Mesenchymal stem cell (in vitro differentiated cells and primary cell): ENCODE data around the gene IL1RAP.

Experiments used
- DNase-seq: peaks from one replicate; pipeline ENCODE4 v3.0.0-alpha.2; 2013
- H2AFZ ChIP-seq: one replicate; pipeline ENCODE4 v1.6.1; 2013; ENCODE audit warnings: low read depth, mild to moderate bottlenecking, control low read depth, inconsistent platforms, low read length, moderate library complexity
- H2AK5ac ChIP-seq: 2 replicates; pipeline ENCODE4 v1.6.1; 2013; ENCODE audit warnings: low read length, moderate library complexity, mild to moderate bottlenecking, inconsistent platforms; ENCODE audit not compliant: severe bottlenecking
- H2BK120ac ChIP-seq: one replicate; pipeline ENCODE4 v1.6.1; 2013; ENCODE audit warnings: low read depth, mild to moderate bottlenecking, inconsistent platforms, low read length, moderate library complexity
- H2BK12ac ChIP-seq, 2 experiments: one replicate each; pipeline ENCODE4 v1.6.1; 2013; ENCODE audit warnings: inconsistent platforms in 2 of 2, low read length in 2 of 2, mild to moderate bottlenecking in 2 of 2, moderate library complexity in 2 of 2, control low read depth in 1 of 2
- H2BK15ac ChIP-seq: one replicate; pipeline ENCODE4 v1.6.1; 2013; ENCODE audit warnings: mild to moderate bottlenecking, low read depth, inconsistent platforms; ENCODE audit not compliant: poor library complexity, severe bottlenecking
- H2BK5ac ChIP-seq: 2 replicates; pipeline ENCODE4 v1.6.1; 2013; ENCODE audit warnings: low read depth, mild to moderate bottlenecking, low read length, control low read depth, inconsistent platforms; ENCODE audit not compliant: poor library complexity, severe bottlenecking
- H3K14ac ChIP-seq, 2 experiments: one replicate each; pipeline ENCODE4 v1.6.1; 2013; ENCODE audit warnings: inconsistent platforms in 2 of 2, low read length in 2 of 2, control low read depth in 1 of 2, mild to moderate bottlenecking in 1 of 2, moderate library complexity in 1 of 2
- H3K18ac ChIP-seq, 2 experiments: one replicate each; pipeline ENCODE4 v1.6.1; 2013; ENCODE audit warnings: inconsistent platforms in 2 of 2, low read length in 2 of 2, control low read depth in 1 of 2, low read depth in 1 of 2, mild to moderate bottlenecking in 1 of 2
- H3K23ac ChIP-seq, 2 experiments: one replicate each; pipeline ENCODE4 v1.6.1; 2013; ENCODE audit warnings: inconsistent platforms in 2 of 2, low read length in 2 of 2, mild to moderate bottlenecking in 2 of 2, moderate library complexity in 2 of 2, control low read depth in 1 of 2
- H3K27ac ChIP-seq: 2 replicates; pipeline ENCODE4 v1.5.1; 2013; ENCODE audit warnings: mild to moderate bottlenecking, moderate library complexity, low read length, control low read depth, inconsistent platforms; ENCODE audit not compliant: poor library complexity, severe bottlenecking
- H3K27me3 ChIP-seq, 2 experiments: 2 replicates each; pipeline versions ENCODE4 v1.6.1 to v1.7.0; 2013; ENCODE audit warnings: low read length in 2 of 2, mild to moderate bottlenecking in 2 of 2, moderate library complexity in 2 of 2, control low read depth in 1 of 2, inconsistent platforms in 1 of 2; ENCODE audit not compliant: control insufficient read depth in 1 of 2, insufficient read depth in 1 of 2
- H3K36me3 ChIP-seq, 2 experiments: 2 replicates each; pipeline versions ENCODE4 v1.6.1 to v1.7.0; 2013; ENCODE audit warnings: low read length in 2 of 2, control low read depth in 1 of 2, inconsistent platforms in 1 of 2, low read depth in 1 of 2, mild to moderate bottlenecking in 1 of 2; ENCODE audit not compliant: insufficient read depth in 2 of 2, control insufficient read depth in 1 of 2
- H3K4ac ChIP-seq, 2 experiments: one replicate each; pipeline ENCODE4 v1.6.1; 2013; ENCODE audit warnings: inconsistent platforms in 2 of 2, low read length in 2 of 2, mild to moderate bottlenecking in 2 of 2, moderate library complexity in 2 of 2, control low read depth in 1 of 2, low read depth in 1 of 2
- H3K4me1 ChIP-seq: 2 replicates; pipeline ENCODE4 v1.6.1; 2013; ENCODE audit warnings: low read depth, low read length, control low read depth; ENCODE audit not compliant: control insufficient read depth, insufficient read depth
- H3K4me2 ChIP-seq: 2 replicates; pipeline ENCODE4 v1.6.1; 2013; ENCODE audit warnings: low read length, mild to moderate bottlenecking, inconsistent platforms; ENCODE audit not compliant: poor library complexity, severe bottlenecking
- H3K4me3 ChIP-seq, 2 experiments: 2 replicates each; pipeline versions ENCODE4 v1.5.1 to v1.7.0; 2013; ENCODE audit warnings: low read length in 2 of 2, mild to moderate bottlenecking in 2 of 2, control low read depth in 1 of 2, low read depth in 1 of 2; ENCODE audit not compliant: insufficient read depth in 1 of 2
- H3K79me1 ChIP-seq: replicated peaks from 2 replicates; pipeline ENCODE4 v1.6.1; 2013; ENCODE audit warnings: mild to moderate bottlenecking, control low read depth, low read length, inconsistent platforms; ENCODE audit not compliant: poor library complexity, severe bottlenecking
- H3K9ac ChIP-seq: 2 replicates; pipeline ENCODE4 v1.7.0; 2013; ENCODE audit warnings: mild to moderate bottlenecking, low read length, moderate library complexity
- H3K9me3 ChIP-seq: 2 replicates; pipeline ENCODE4 v1.7.0; 2013; ENCODE audit warnings: mild to moderate bottlenecking, low read length; ENCODE audit not compliant: control insufficient read depth
- H4K8ac ChIP-seq: one replicate; pipeline ENCODE4 v1.6.1; 2013; ENCODE audit warnings: inconsistent platforms, mild to moderate bottlenecking, low read length, moderate library complexity
- H4K91ac ChIP-seq: one replicate; pipeline ENCODE4 v1.6.1; 2013; ENCODE audit warnings: mild to moderate bottlenecking, low read length, inconsistent platforms
- WGBS: methylation state at CpG from one replicate; pipeline ENCODE4 v1.1.7; 2013; ENCODE audit warnings: mixed read lengths; 5-methylcytosine and 5-hydroxymethylcytosine counted together

Gene IL1RAP

GRCh38 chr3:190616637-190617036 is 102.8 kb downstream of the IL1RAP start:
- no peak overlapping the region for H2BK120ac ChIP-seq
- DNase-seq, result no peak
- H3K4me3 ChIP-seq, result no peak overlapping the region
- WGBS, result 72% methylated on average over 4 of the region's 6 CpGs
- no peak overlapping the region for H2BK5ac ChIP-seq
- no peak overlapping the region for H3K23ac ChIP-seq
- no peak overlapping the region for H3K9ac ChIP-seq
- no peak overlapping the region for H2AFZ ChIP-seq
- no peak overlapping the region for H4K91ac ChIP-seq
- H2AK5ac ChIP-seq, result no peak overlapping the region
- no peak overlapping the region for H3K18ac ChIP-seq
- H3K36me3 ChIP-seq, result no peaks in the 10 kb centered on the region
- no peak overlapping the region for H2BK15ac ChIP-seq
- no peaks in the 10 kb centered on the region for H3K79me1 ChIP-seq
- no peak overlapping the region for H3K14ac ChIP-seq
- H3K4me2 ChIP-seq, result no peak overlapping the region
- H3K9me3 ChIP-seq, result no peaks in the 10 kb centered on the region
- H3K4ac ChIP-seq, result no peak overlapping the region
- no peak overlapping the region for H3K27ac ChIP-seq
- H3K27me3 ChIP-seq, result no peaks in the 10 kb centered on the region
- H4K8ac ChIP-seq, result no peak overlapping the region
- no peak overlapping the region for H2BK12ac ChIP-seq
- H3K4me1 ChIP-seq, result no peaks in the 10 kb centered on the region

DNA sequence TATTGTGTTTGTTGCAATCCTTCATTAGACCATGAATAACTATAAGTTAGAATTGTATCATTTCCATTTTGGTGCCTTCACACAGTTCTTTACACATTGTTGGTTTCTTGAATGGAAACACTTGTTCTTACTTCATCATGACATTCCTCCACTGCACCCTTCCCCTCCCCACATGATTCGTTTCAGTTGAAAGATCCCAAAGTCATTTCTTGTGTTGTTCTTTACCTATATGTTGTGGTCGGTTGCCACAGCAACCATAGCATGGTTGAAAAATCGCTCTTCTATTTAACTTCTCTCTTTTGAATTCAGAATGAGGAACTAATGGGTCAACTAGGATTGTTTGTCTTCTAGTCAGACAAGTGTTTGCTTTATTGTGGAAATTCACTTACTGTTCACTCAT is 103.3 kb downstream of the IL1RAP start:
- H2AK5ac ChIP-seq, result no peak overlapping the region
- no peak overlapping the region for H3K4ac ChIP-seq
- H4K8ac ChIP-seq, result no peak overlapping the region
- H3K14ac ChIP-seq, result no peak overlapping the region
- H4K91ac ChIP-seq, result no peak overlapping the region
- H3K27me3 ChIP-seq, result no peaks in the 10 kb centered on the region
- H2AFZ ChIP-seq, result no peak overlapping the region
- H3K9me3 ChIP-seq, result no peaks in the 10 kb centered on the region
- H3K79me1 ChIP-seq, result no peaks in the 10 kb centered on the region
- H3K27ac ChIP-seq, result no peak overlapping the region
- no peak overlapping the region for H3K4me3 ChIP-seq
- H2BK5ac ChIP-seq, result no peak overlapping the region
- no peaks in the 10 kb centered on the region for H3K36me3 ChIP-seq
- no peak overlapping the region for H3K9ac ChIP-seq
- no peak for DNase-seq
- H3K4me1 ChIP-seq, result no peaks in the 10 kb centered on the region
- no peak overlapping the region for H2BK120ac ChIP-seq
- H3K18ac ChIP-seq, result no peak overlapping the region
- H3K23ac ChIP-seq, result no peak overlapping the region
- no peak overlapping the region for H3K4me2 ChIP-seq
- no peak overlapping the region for H2BK15ac ChIP-seq
- no peak overlapping the region for H2BK12ac ChIP-seq
- WGBS, result 100% methylated on average over 2 of the region's 3 CpGs

GRCh38 chr3:190618330-190619030 is 104.6 kb downstream of the IL1RAP start:
- Histone ChIP-seq H3K27ac (no peak overlapping the region), H3K4me3 (no peak overlapping the region), H3K18ac (no peak overlapping the region), H4K91ac (no peak overlapping the region), H3K9ac (no peak overlapping the region), H2BK5ac (no peak overlapping the region), H3K23ac (no peak overlapping the region), H3K4me1 (no peaks in the 10 kb centered on the region), H3K4me2 (no peak overlapping the region), H2AFZ (no peak overlapping the region), H3K4ac (no peak overlapping the region), H2AK5ac (no peak overlapping the region), H2BK120ac (no peak overlapping the region), H3K27me3 (no peaks in the 10 kb centered on the region), H3K14ac (no peak overlapping the region), H3K9me3 (no peaks in the 10 kb centered on the region), H2BK15ac (no peak overlapping the region), H2BK12ac (no peak overlapping the region), H4K8ac (no peak overlapping the region), H3K79me1 (no peaks in the 10 kb centered on the region), H3K36me3 (peaks cover 0 to 3% of the 10 kb centered on the region in 2 experiments)
- DNase-seq, result no peak
- 90% methylated on average over 6 of the region's 8 CpGs for WGBS

DNA sequence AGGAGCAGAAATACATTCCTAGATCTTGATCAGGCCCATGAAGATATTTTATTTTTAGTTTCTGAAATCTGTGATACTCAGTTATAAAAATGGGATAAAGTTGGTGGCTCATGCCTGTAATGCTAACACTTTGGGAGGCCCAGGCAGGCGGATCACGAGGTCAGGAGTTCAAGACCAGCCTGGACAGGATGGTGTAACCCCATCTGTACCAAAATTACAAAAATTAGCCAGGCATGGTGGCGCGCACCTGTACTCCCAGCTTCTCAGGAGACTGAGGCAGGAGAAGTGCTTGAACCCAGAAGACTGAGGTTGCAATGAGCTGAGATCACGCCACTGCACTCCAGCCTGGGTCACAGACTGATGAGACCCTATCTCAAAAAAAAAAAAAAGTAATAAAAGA is 105.5 kb downstream of the IL1RAP start:
- H3K79me1 ChIP-seq, result no peaks in the 10 kb centered on the region
- H3K4me2 ChIP-seq, result no peak overlapping the region
- H3K4me1 ChIP-seq, result no peaks in the 10 kb centered on the region
- H2BK15ac ChIP-seq, result no peak overlapping the region
- H3K23ac ChIP-seq, result no peak overlapping the region
- H2BK120ac ChIP-seq, result no peak overlapping the region
- peak overlapping the region in 1 of 2 experiments; percentile 24 for H3K18ac ChIP-seq
- 75% methylated on average over 4 of the region's 5 CpGs for WGBS
- H4K8ac ChIP-seq, result no peak overlapping the region
- no peak overlapping the region for H2BK5ac ChIP-seq
- no peaks in the 10 kb centered on the region for H3K27me3 ChIP-seq
- H3K27ac ChIP-seq, result no peak overlapping the region
- no peak overlapping the region for H3K14ac ChIP-seq
- H3K36me3 ChIP-seq, result peaks cover 0 to 11% of the 10 kb centered on the region in 2 experiments
- no peaks in the 10 kb centered on the region for H3K9me3 ChIP-seq
- H2BK12ac ChIP-seq, result no peak overlapping the region
- H2AFZ ChIP-seq, result no peak overlapping the region
- H2AK5ac ChIP-seq, result no peak overlapping the region
- H3K4ac ChIP-seq, result no peak overlapping the region
- no peak overlapping the region for H4K91ac ChIP-seq
- no peak overlapping the region for H3K4me3 ChIP-seq
- no peak for DNase-seq
- no peak overlapping the region for H3K9ac ChIP-seq
